ENCODE results near the gene PER1.

DNA sequence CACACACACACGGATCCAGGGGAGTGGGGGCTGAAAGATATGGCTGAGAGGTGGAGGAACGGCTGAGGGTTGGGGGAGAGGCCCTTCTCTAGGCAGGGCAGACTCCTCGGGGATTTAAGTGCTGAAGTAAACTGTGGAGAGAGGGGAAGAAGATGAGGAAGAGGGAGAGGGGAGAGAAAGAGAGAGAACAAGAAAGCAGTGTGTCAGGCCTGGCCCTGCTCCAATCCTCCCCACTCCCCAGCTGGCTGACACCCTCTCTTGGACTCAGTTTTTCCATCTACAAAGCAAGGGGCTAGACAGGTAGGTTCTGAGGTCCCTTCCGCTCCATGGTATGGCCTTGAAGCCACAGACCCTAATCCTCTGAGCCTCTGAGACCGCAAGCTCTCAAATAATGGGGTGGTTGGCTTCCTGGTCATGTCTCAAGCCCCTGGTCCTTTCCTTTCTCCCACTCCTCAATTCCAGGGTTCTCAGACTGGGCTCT, 8.6 kb upstream of the PER1 start:
- TF ChIP-seq, protein P1, sequence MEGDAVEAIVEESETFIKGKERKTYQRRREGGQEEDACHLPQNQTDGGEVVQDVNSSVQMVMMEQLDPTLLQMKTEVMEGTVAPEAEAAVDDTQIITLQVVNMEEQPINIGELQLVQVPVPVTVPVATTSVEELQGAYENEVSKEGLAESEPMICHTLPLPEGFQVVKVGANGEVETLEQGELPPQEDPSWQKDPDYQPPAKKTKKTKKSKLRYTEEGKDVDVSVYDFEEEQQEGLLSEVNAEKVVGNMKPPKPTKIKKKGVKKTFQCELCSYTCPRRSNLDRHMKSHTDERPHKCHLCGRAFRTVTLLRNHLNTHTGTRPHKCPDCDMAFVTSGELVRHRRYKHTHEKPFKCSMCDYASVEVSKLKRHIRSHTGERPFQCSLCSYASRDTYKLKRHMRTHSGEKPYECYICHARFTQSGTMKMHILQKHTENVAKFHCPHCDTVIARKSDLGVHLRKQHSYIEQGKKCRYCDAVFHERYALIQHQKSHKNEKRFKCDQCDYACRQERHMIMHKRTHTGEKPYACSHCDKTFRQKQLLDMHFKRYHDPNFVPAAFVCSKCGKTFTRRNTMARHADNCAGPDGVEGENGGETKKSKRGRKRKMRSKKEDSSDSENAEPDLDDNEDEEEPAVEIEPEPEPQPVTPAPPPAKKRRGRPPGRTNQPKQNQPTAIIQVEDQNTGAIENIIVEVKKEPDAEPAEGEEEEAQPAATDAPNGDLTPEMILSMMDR (IDR thresholded peaks at IDR 0.05), result no peak
- TF ChIP-seq POLR2AphosphoS5 (IDR thresholded peaks at IDR 0.05), result no peak

All from gastroesophageal sphincter (tissue), 3 donors.